HepG2 (cell line): ENCODE results near the gene PLA2G4B. TPM values are rescaled to one million over a fixed set of nuclear protein-coding genes. Genes with fewer than 3 reads are reported as not detected.

Source experiments
- ATAC-seq: fragments of 200-7000 bp; cut with Tn5 transposase; 3 replicates; pipeline ENCODE4 v1.9.1; 2020; ENCODE audit warnings: mild to moderate bottlenecking, moderate library complexity
- BruUV-seq: library from RNA; stranded (reverse); fragments of 400-500 nt; replicated peaks from 2 replicates; lab custom pipeline; 2021; lab: Mats Ljungman, UMichigan
- CTCF ChIA-PET: fragments of 300-600 bp; formaldehyde crosslinking; extraction: SDS; loops from one replicate; lab custom pipeline; 2021; ENCODE audit warnings: low total read pairs, inconsistent platforms, low intra/inter-chr PET ratio; lab: Yijun Ruan, JAX
- POLR2A ChIA-PET: fragments of 350-600 bp; sonication (Branson Sonifier 250); formaldehyde crosslinking; loops from one replicate; lab custom pipeline; 2020; ENCODE audit warnings: antibody characterized with exemption, inconsistent platforms; lab: Yijun Ruan, JAX
- DNase-seq: peaks from one replicate; pipeline ENCODE4 v3.0.0-alpha.2; 2015; ENCODE audit warnings: low spot score
- FAIRE-seq: peaks from 3 replicates; lab custom pipeline; 2011; peaks lifted over from hg19 to GRCh38; lab: Jason Lieb, UNC
- H2AFZ ChIP-seq: one replicate; pipeline ENCODE4 v1.6.1; 2011; ENCODE audit warnings: low read length, inconsistent platforms
- H3K27ac ChIP-seq: fragments of 300-600 bp; 3 replicates; pipeline ENCODE4 v1.8.0; 2011; ENCODE audit warnings: mixed run types, mild to moderate bottlenecking, mixed read lengths, low read length, inconsistent platforms; ENCODE audit not compliant: insufficient read depth; ENCODE audit errors: extremely low read length
- H3K27me3 ChIP-seq, 2 experiments: fragments of 200-600 bp in 1 of 2; 2 replicates in 1 of 2; 3 replicates in 1 of 2; pipeline versions ENCODE4 v1.6.0 to v1.8.0; 2011; ENCODE audit warnings: low read length in 2 of 2, mild to moderate bottlenecking in 2 of 2, moderate library complexity in 2 of 2, inconsistent platforms in 1 of 2; ENCODE audit not compliant: insufficient read depth in 2 of 2, control insufficient read depth in 1 of 2
- H3K36me3 ChIP-seq, 2 experiments: fragments of 200-600 bp in 1 of 2; replicated peaks in 1 of 2; 2 replicates in 1 of 2; 3 replicates in 1 of 2; pipeline versions ENCODE4 v1.5.1 to v1.8.0; 2011; ENCODE audit warnings: low read length in 2 of 2, inconsistent platforms in 1 of 2; ENCODE audit not compliant: insufficient read depth in 2 of 2, control insufficient read depth in 1 of 2
- H3K4me1 ChIP-seq: 2 replicates; pipeline ENCODE4 v1.5.1; 2012; ENCODE audit warnings: low read length, inconsistent platforms; ENCODE audit not compliant: insufficient read depth
- H3K4me2 ChIP-seq: 2 replicates; pipeline ENCODE4 v1.6.0; 2011; ENCODE audit warnings: low read depth, low read length, inconsistent platforms
- H3K4me3 ChIP-seq, 3 experiments: fragments of 200-600 bp in 1 of 3; sonication (generic), shearing (Covaris generic) in 1 of 3; replicated peaks in 1 of 3; 2 replicates each; pipeline ENCODE4 v1.5.1; 2011 to 2016; ENCODE audit warnings: low read length in 3 of 3, inconsistent platforms in 2 of 3, low read depth in 2 of 3, mild to moderate bottlenecking in 2 of 3, control low read depth in 1 of 3, mixed read lengths in 1 of 3; ENCODE audit not compliant: insufficient read depth in 1 of 3
- H3K79me2 ChIP-seq: one replicate; pipeline ENCODE4 v1.6.1; 2011; ENCODE audit warnings: low read length, inconsistent platforms; ENCODE audit not compliant: insufficient read depth
- H3K9ac ChIP-seq: 2 replicates; pipeline ENCODE4 v1.6.0; 2011; ENCODE audit warnings: mild to moderate bottlenecking, low read depth, low read length, inconsistent platforms; ENCODE audit not compliant: insufficient read depth
- H3K9me3 ChIP-seq: 2 replicates; pipeline ENCODE4 v1.5.1; 2012; ENCODE audit warnings: mild to moderate bottlenecking, low read length
- H4K20me1 ChIP-seq: 2 replicates; pipeline ENCODE4 v1.6.0; 2011; ENCODE audit warnings: inconsistent platforms, mild to moderate bottlenecking, low read length, moderate library complexity; ENCODE audit not compliant: insufficient read depth
- FOXJ3 ChIP-seq: sonication (generic); formaldehyde crosslinking; IDR thresholded peaks from 2 replicates; pipeline ENCODE4 v1.4.0; 2020; ENCODE audit warnings: missing genetic modification reagents, mild to moderate bottlenecking, borderline replicate concordance
- PLSCR1 ChIP-seq: sonication (generic); formaldehyde crosslinking; IDR thresholded peaks from 2 replicates; pipeline ENCODE4 v1.5.0; 2020; ENCODE audit warnings: missing genetic modification reagents, mild to moderate bottlenecking, borderline replicate concordance
- PTBP1 ChIP-seq: fragments of 200-400 bp; formaldehyde crosslinking; IDR thresholded peaks from 2 replicates; pipeline ENCODE4 v1.6.1; 2018; ENCODE audit warnings: low read length, low read depth; ENCODE audit not compliant: poor library complexity, severe bottlenecking
- ZEB1 ChIP-seq: IDR thresholded peaks from 2 replicates; pipeline ENCODE4 v1.6.1; 2012; ENCODE audit warnings: mild to moderate bottlenecking, low read depth, inconsistent platforms; ENCODE audit not compliant: insufficient replicate concordance
- ZNF12 ChIP-seq: sonication (generic); formaldehyde crosslinking; IDR thresholded peaks from 2 replicates; pipeline ENCODE4 v1.5.0; 2020; ENCODE audit warnings: missing genetic modification reagents
- ZNF512B ChIP-seq: sonication (generic); formaldehyde crosslinking; IDR thresholded peaks from 2 replicates; pipeline ENCODE4 v1.5.1; 2020; ENCODE audit warnings: missing genetic modification reagents, mild to moderate bottlenecking, borderline replicate concordance
- ZNF556 ChIP-seq: sonication (generic); formaldehyde crosslinking; IDR thresholded peaks from 2 replicates; pipeline ENCODE4 v1.4.0; 2020; ENCODE audit warnings: mild to moderate bottlenecking, missing genetic modification reagents, borderline replicate concordance
- ZNF768 ChIP-seq: sonication (generic); formaldehyde crosslinking; IDR thresholded peaks from 2 replicates; pipeline ENCODE4 v1.4.0; 2020; ENCODE audit warnings: missing genetic modification reagents
- ZNF784 ChIP-seq: sonication (generic); formaldehyde crosslinking; IDR thresholded peaks from 2 replicates; pipeline ENCODE4 v1.5.1; 2020; ENCODE audit warnings: missing genetic modification reagents, mild to moderate bottlenecking, borderline replicate concordance
- WGBS: methylation state at CpG from one replicate; pipeline ENCODE4 v1.1.6; 2017; ENCODE audit warnings: low lambda C conversion rate; 5-methylcytosine and 5-hydroxymethylcytosine counted together
- in situ Hi-C: cut with HindIII; loops from 2 replicates; pipeline ENCODE4 v1.10.0; 2017; ENCODE audit warnings: low pct_unique_long_range_greater_than_20kb; ENCODE audit not compliant: extremely low pct_ligation_motif_present
- intact Hi-C: fragments of 100-400 bp; cut with micrococcal nuclease; formaldehyde crosslinking; loops from one replicate; pipeline ENCODE4 v1.10.0; 2022; ENCODE audit not compliant: unreplicated experiment
- polyA plus RNA-seq, 8 experiments: library from polyadenylated mRNA; depleted of rRNA in 3 of 8; stranded (reverse) in 7 of 8; unstranded in 1 of 8; fragments of >200 nt; fragmentation: Illumina TruSeq in 4 of 8; extraction: Trizol in 4 of 8; gene quantifications; 2 replicates each; pipeline versions ENCODE4 v1.2.1 to v1.2.3, GENCODE V29; 2011 to 2016; ENCODE audit warnings: low read depth in 4 of 8, missing spikeins in 1 of 8, mixed read lengths in 1 of 8; ENCODE audit not compliant: insufficient read depth in 1 of 8
- total RNA-seq, 5 experiments: library from RNA; depleted of rRNA; stranded (reverse); fragments of >200 nt; fragmentation: Illumina TruSeq; extraction: Trizol; gene quantifications; 2 replicates each; pipeline ENCODE4 v1.2.3, GENCODE V29; 2016; ENCODE audit warnings: low read depth in 1 of 5

The PLA2G4B gene
- total and polyA plus RNA-seq, 2 of the 13 experiments (the other 11 are each of a cell fraction or from before 2014, with no cell fraction given): 5.1 to 8.0 TPM

GRCh38 chr15:41812820-41813375 is 25.7 kb upstream of the PLA2G4B start:
- CTCF ChIA-PET: interaction anchor here (1.1 to 4.8 kb wide), 2 partner anchors 40 to 347 kb away, joined by 3 to 98 read pairs; partner anchors contain the start of gene MAPKBP1
- DNase-seq (no peak), FAIRE-seq (no peak), ATAC-seq (no peak)
- H3K27ac ChIP-seq: no peak overlapping the region
- H2AFZ ChIP-seq: no peak overlapping the region
- no peak overlapping the region for H3K4me2 ChIP-seq
- intact Hi-C loops (loop anchor here (5.0 kb wide), 1 partner anchor 251 kb away; no protein-coding TSS in a partner anchor), in situ Hi-C loops (loop anchor here (5.0 kb wide), 1 partner anchor 41 kb away; the partner anchor contains the start of gene MAPKBP1)
- no peaks in the 10 kb centered on the region for H4K20me1 ChIP-seq
- H3K27me3 ChIP-seq: no peaks in the 10 kb centered on the region
- no peaks in the 10 kb centered on the region for H3K9me3 ChIP-seq
- no peak overlapping the region for H3K4me3 ChIP-seq
- no TSS peak for BruUV-seq
- peaks cover 3 to 15% of the 10 kb centered on the region in 2 experiments; a peak in 3 of 5 replicates for H3K36me3 ChIP-seq
- no peak overlapping the region for H3K9ac ChIP-seq
- H3K4me1 ChIP-seq: no peaks in the 10 kb centered on the region
- H3K79me2 ChIP-seq: no peaks in the 10 kb centered on the region
- 91% methylated on average over 9 of the region's 11 CpGs for WGBS
- POLR2A ChIA-PET: interaction anchor here (3.4 kb wide), 1 partner anchor 39 kb away, joined by 20 read pairs; the partner anchor contains the start of gene MAPKBP1
- TF ChIP-seq ZNF784 (no peak), ZEB1 (no peak), ZNF768 (CRISPR knock-in tag) (no peak), ZNF12 (CRISPR knock-in tag) (no peak), PLSCR1 (CRISPR knock-in tag) (no peak), FOXJ3 (CRISPR knock-in tag) (no peak), PTBP1 (no peak), ZNF512B (CRISPR knock-in tag) (no peak), ZNF556 (no peak)
